MCF 10A (cell line): ENCODE data around the gene SDHB. TPM values are rescaled to one million over a fixed set of nuclear protein-coding genes. Genes with fewer than 3 reads are reported as not detected.

ENCODE experiments used
- BruUV-seq: library from RNA; stranded (reverse); fragments of 400-500 nt; replicated peaks from 2 replicates; lab custom pipeline; 2021; lab: Mats Ljungman, UMichigan
- CTCF ChIA-PET: fragments of 300-600 bp; sonication (Branson Sonifier 250); formaldehyde crosslinking; extraction: SDS; loops from one replicate; lab custom pipeline; 2021; ENCODE audit warnings: antibody characterized with exemption, inconsistent platforms; lab: Yijun Ruan, JAX
- POLR2A ChIA-PET: fragments of 300-600, 350-650 bp; sonication (Branson Sonifier 250); formaldehyde crosslinking; extraction: SDS; loops from one replicate; lab custom pipeline; 2020; ENCODE audit warnings: antibody characterized with exemption, inconsistent platforms; lab: Yijun Ruan, JAX
- DNase-seq: peaks from one replicate; pipeline ENCODE4 v3.0.0-alpha.2; 2018; ENCODE audit not compliant: unreplicated experiment
- H3K27ac Mint-ChIP-seq: one replicate; pipeline ENCODE4 v1.8.0; 2022; ENCODE audit warnings: mild to moderate bottlenecking, low read depth, mixed read lengths; ENCODE audit not compliant: unreplicated experiment
- H3K27me3 Mint-ChIP-seq: one replicate; pipeline ENCODE4 v1.8.0; 2022; ENCODE audit warnings: mixed read lengths; ENCODE audit not compliant: insufficient read depth, unreplicated experiment
- H3K36me3 Mint-ChIP-seq: one replicate; pipeline ENCODE4 v1.8.0; 2022; ENCODE audit warnings: mild to moderate bottlenecking, moderate library complexity, mixed read lengths; ENCODE audit not compliant: insufficient read depth, unreplicated experiment
- H3K4me1 Mint-ChIP-seq: one replicate; pipeline ENCODE4 v1.8.0; 2022; ENCODE audit warnings: mixed read lengths; ENCODE audit not compliant: insufficient read depth, unreplicated experiment
- H3K4me3 Mint-ChIP-seq: one replicate; pipeline ENCODE4 v1.8.0; 2022; ENCODE audit warnings: mild to moderate bottlenecking, moderate library complexity, mixed read lengths; ENCODE audit not compliant: unreplicated experiment
- H3K9me3 Mint-ChIP-seq: one replicate; pipeline ENCODE4 v1.8.0; 2022; ENCODE audit warnings: mixed read lengths; ENCODE audit not compliant: unreplicated experiment
- intact Hi-C: fragments of 100-400 bp; cut with micrococcal nuclease; formaldehyde crosslinking; loops from 2 replicates; pipeline ENCODE4 v1.14.1; 2022
- total RNA-seq: library from RNA; stranded (reverse); gene quantifications from 2 replicates; pipeline ENCODE4 v1.2.3, GENCODE V29; 2022
- TF ChIP-seq, protein P1 (sequence below): fragments of 200-600 bp; IDR thresholded peaks from one replicate; pipeline ENCODE4 v1.8.0; 2022; ENCODE audit warnings: antibody characterized with exemption, mild to moderate bottlenecking; ENCODE audit not compliant: unreplicated experiment

Gene SDHB
- total RNA-seq, 1 experiment from 2014 or later, result 166 TPM

DNA sequence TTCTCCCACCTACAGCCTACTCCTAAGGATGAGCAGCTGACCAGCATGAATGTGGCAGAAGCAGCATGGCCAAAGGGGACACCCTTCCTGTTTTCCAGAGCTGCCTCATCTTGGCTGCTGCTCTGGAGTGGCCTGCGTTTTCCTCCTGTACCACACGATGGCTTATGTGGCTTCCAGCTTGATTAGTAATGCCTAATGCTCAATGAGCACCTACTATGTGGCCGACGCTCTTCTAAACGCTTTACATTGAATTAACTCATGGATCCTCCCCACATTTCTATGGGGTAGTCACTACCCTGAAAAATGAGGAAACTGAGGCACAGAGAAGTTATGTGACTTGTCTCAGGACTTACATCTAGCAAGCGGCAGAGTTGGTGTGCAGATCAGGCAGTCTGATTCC lies 18.0 kb upstream of the SDHB start:
- no peak overlapping the region for H3K27ac Mint-ChIP-seq
- POLR2A ChIA-PET, result no interaction called here
- H3K27me3 Mint-ChIP-seq, result no peaks in the 10 kb centered on the region
- CTCF ChIA-PET, result interaction anchor here (0.6 kb wide), 1 partner anchor 62 kb away, joined by 3 read pairs; no protein-coding TSS in a partner anchor
- BruUV-seq, result no TSS peak
- TF ChIP-seq, protein P1, sequence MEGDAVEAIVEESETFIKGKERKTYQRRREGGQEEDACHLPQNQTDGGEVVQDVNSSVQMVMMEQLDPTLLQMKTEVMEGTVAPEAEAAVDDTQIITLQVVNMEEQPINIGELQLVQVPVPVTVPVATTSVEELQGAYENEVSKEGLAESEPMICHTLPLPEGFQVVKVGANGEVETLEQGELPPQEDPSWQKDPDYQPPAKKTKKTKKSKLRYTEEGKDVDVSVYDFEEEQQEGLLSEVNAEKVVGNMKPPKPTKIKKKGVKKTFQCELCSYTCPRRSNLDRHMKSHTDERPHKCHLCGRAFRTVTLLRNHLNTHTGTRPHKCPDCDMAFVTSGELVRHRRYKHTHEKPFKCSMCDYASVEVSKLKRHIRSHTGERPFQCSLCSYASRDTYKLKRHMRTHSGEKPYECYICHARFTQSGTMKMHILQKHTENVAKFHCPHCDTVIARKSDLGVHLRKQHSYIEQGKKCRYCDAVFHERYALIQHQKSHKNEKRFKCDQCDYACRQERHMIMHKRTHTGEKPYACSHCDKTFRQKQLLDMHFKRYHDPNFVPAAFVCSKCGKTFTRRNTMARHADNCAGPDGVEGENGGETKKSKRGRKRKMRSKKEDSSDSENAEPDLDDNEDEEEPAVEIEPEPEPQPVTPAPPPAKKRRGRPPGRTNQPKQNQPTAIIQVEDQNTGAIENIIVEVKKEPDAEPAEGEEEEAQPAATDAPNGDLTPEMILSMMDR, result no peak
- H3K4me1 Mint-ChIP-seq, result peaks cover 4% of the 10 kb centered on the region
- H3K36me3 Mint-ChIP-seq, result no peaks in the 10 kb centered on the region
- no peaks in the 10 kb centered on the region for H3K9me3 Mint-ChIP-seq
- intact Hi-C loops, result no loop called here
- no peak for DNase-seq
- H3K4me3 Mint-ChIP-seq, result no peak overlapping the region

DNA sequence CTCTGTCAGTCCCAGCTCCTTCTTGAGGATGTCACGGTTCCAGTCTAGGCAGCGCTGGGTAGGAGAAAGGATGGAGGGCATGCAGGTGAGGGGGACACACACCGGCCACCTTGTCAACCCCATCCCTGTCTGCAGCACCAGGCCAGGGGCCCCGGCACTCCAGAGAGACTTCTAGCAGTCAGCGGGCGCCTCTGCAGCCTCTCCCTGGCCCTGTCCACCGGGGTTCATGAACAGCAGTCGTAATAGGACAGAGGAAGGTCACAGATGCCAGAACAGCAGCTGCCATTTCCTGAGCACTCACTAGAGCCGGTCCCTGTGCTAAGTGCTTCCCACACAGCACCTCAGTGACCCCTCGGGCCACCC lies 16.3 kb upstream of the SDHB start:
- TF ChIP-seq, protein P1, result no peak

DNA sequence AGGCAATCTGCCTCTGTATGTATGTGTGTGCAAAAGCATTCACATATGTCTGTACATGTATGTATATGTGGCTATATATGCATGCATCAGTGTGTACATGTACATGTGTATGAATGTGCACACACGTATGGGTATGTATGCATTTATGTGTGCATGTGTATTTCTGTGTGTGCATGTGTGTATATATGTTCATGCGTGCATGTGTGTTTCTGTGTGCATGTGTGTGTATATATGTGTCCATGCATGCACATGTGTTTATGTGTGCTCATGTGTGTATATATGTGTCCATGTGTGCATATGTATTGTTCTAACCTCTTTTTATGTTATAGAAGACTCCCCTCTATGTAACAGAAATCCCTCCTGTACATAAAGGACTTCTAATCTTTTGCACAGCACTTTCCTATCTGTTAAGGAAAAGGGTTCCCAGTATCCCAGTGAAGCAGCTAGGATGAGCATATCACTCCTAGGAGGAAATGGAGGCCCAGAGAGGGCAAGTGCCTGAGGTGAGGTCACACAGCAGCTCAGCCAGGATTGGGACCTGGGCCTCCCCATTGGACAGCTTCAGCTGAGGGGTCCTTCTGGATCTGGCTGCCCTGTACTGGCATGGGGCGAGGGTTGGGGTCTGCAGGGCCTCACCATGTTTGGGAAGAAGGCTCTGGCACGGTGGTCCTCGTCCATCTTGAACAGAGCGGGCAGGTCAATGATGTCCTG lies 15.8 kb upstream of the SDHB start:
- intact Hi-C loops, result loop anchor here (10.0 kb wide), 1 partner anchor 265 kb away; no protein-coding TSS in a partner anchor
- H3K9me3 Mint-ChIP-seq, result no peaks in the 10 kb centered on the region
- no peaks in the 10 kb centered on the region for H3K36me3 Mint-ChIP-seq
- H3K27ac Mint-ChIP-seq, result no peak overlapping the region
- no peak for DNase-seq
- no TSS peak for BruUV-seq
- H3K4me3 Mint-ChIP-seq, result no peak overlapping the region
- no peaks in the 10 kb centered on the region for H3K4me1 Mint-ChIP-seq
- ChIA-PET POLR2A (no interaction called here), CTCF (interaction anchor here (0.5 to 1.4 kb wide), 3 partner anchors 126 to 302 kb away, joined by 3 to 7 read pairs (median 3); no protein-coding TSS in a partner anchor)
- H3K27me3 Mint-ChIP-seq, result no peaks in the 10 kb centered on the region
- TF ChIP-seq, protein P1, result no peak

More for the DNA sequence above, 16.3 kb upstream of the SDHB start:
- H3K36me3 Mint-ChIP-seq, result no peaks in the 10 kb centered on the region
- no peaks in the 10 kb centered on the region for H3K4me1 Mint-ChIP-seq
- POLR2A ChIA-PET, result no interaction called here
- CTCF ChIA-PET, result interaction anchor here (0.5 to 1.4 kb wide), 4 partner anchors 10 to 266 kb away, joined by 3 to 7 read pairs (median 4); no protein-coding TSS in a partner anchor
- H3K27me3 Mint-ChIP-seq, result no peaks in the 10 kb centered on the region
- no peaks in the 10 kb centered on the region for H3K9me3 Mint-ChIP-seq
- BruUV-seq, result no TSS peak
- no peak overlapping the region for H3K27ac Mint-ChIP-seq
- H3K4me3 Mint-ChIP-seq, result no peak overlapping the region
- intact Hi-C loops, result no loop called here
- no peak for DNase-seq

DNA sequence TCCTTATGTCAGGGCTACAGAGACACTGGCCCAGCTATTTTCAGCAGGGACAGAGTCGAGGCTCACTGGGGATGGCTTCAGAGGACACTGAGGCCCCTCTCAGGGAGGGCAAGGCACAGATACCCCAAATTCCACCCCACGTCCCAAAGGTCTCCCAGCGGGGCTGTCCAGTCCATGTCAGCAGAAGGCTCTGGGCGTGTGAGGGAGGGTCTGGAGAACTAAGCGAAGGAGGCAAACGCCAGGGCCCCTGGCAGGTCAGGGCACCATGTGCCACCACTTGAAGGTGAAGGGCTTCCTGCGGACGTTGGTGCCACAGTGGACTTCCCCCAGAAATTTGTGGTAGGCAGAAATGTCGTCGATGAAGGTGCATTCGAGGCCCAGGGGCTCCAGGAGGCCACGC lies 15.0 kb upstream of the SDHB start:
- H3K36me3 Mint-ChIP-seq, result no peaks in the 10 kb centered on the region
- DNase-seq, result no peak
- H3K4me1 Mint-ChIP-seq, result no peaks in the 10 kb centered on the region
- intact Hi-C loops, result loop anchor here (10.0 kb wide), 1 partner anchor 266 kb away; no protein-coding TSS in a partner anchor
- no peaks in the 10 kb centered on the region for H3K9me3 Mint-ChIP-seq
- CTCF ChIA-PET, result interaction anchor here (0.7 kb wide), 1 partner anchor 303 kb away, joined by 3 read pairs; no protein-coding TSS in a partner anchor
- POLR2A ChIA-PET, result no interaction called here
- no peak overlapping the region for H3K4me3 Mint-ChIP-seq
- H3K27ac Mint-ChIP-seq, result no peak overlapping the region
- no peaks in the 10 kb centered on the region for H3K27me3 Mint-ChIP-seq
- BruUV-seq, result no TSS peak
- TF ChIP-seq, protein P1, result no peak
